NCI-H82 treated with DMSO at 0.1 percent for 48 hours (cell line): ENCODE data around the gene ADSL.

Source experiments
- DNase-seq: peaks from one replicate; lab custom pipeline; 2025; ENCODE audit not compliant: unreplicated experiment; lab: John Stamatoyannopoulos, UW

ADSL gene

DNA sequence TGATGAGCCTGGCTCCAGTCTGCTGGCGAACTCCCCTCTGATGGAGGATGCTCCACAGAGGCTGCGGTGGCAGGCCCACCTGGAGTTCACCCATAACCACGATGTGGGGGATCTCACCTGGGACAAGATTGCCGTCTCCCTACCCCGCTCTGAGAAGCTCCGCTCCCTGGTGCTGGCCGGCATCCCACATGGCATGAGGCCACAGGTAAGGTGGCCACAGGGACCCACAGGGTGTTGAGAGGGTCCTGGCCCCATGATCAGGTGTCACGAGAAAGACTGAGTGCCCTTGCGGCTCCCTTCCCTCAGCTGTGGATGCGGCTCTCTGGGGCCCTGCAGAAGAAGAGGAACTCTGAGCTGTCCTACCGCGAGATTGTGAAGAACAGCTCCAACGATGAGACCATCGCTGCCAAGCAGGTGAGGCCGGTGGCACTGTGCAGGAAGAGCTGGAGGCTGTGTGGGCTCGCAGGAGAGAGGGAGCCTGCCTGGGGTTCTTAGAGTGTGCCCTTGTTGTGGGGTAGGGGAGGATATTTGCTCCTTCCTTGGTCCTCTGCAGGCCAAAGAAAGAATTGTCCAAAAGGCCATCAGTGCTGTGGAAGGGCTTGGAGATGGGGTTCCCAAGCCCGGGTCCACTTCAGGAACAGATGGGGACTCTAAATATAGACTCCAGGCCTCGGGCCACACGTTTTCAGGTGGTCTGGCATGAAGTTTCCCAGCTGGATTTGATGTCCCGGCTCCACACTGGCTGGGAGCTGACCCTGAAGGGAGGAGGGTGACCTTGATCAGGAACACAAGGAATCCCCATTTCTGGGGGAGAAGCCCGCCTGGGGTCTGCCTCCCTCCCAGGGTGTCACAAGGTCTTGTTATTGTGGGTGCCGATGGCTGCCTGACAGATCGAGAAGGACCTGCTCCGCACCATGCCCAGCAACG is 58.2 kb downstream of the ADSL start:
- no peak for DNase-seq

DNA sequence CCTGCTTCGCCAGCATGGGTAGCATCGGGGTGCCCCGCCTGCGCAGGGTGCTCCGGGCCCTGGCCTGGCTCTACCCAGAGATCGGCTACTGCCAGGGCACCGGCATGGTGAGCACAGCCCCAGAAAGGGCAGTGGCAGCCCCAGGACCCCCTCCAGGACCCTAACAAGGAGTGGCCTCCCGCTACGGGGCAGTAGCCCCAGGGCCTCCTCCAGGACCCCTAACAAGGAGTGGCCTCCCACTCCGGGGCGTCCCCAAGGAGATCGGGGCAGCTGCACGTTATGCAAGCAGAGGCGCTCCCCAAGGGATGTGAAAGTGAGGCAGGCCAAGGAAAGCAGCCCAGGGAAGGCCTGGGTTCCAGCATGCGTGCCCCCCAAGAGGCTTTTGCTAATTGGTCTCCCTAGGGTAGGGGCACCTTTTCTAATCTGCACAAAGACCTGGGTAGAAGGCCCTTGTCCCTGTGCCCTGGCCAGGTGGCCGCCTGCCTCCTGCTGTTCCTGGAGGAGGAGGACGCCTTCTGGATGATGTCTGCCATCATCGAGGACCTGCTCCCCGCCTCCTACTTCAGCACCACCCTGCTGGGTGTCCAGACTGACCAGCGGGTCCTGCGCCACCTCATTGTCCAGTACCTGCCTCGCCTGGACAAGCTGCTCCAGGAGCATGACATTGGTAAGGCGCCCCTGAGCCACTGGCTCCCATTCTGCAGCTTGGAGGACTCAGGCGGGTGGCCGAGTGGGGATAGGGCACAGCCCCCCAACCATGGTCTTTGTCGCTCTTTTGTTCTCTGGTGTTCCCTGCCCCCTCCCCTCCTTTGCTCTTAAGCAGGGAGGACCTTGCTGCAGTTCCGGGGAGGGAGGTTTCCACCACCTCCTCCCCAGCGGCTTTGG is 59.1 kb downstream of the ADSL start:
- DNase-seq, result no peak

DNA sequence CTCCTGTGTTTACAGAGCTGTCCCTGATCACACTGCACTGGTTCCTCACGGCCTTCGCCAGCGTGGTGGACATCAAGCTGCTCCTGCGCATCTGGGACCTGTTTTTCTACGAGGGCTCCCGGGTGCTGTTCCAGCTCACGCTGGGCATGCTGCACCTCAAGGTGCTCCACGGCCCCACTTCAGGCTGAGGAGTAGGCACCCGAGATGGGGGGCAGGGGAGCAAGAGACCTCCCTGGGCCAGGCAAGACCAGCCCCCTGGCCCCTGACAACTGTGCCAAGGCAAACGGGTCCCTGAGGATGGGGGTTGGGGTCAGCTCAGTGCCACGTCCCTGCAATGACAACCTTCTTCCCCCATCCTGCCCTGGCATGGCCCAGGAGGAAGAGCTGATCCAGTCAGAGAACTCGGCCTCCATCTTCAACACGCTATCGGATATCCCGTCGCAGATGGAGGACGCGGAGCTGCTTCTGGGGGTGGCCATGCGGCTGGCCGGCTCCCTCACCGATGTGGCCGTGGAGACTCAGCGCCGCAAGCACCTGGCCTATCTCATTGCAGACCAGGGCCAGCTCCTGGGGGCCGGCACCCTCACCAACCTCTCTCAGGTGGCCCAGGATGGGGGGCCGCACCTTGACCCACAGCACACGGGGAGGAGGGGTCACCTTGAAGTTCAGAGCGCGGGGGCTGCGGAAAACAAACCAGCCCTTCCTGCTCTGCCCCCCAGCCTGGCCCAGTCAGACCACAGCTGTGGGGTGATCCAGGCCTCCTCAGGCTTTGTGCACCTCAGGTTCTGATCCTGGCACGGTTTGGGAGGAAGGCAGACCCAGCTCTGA is 60.0 kb downstream of the ADSL start:
- DNase-seq, result no peak

GRCh38 chr22:40407021-40407761 is 60.9 kb downstream of the ADSL start:
- no peak for DNase-seq

DNA sequence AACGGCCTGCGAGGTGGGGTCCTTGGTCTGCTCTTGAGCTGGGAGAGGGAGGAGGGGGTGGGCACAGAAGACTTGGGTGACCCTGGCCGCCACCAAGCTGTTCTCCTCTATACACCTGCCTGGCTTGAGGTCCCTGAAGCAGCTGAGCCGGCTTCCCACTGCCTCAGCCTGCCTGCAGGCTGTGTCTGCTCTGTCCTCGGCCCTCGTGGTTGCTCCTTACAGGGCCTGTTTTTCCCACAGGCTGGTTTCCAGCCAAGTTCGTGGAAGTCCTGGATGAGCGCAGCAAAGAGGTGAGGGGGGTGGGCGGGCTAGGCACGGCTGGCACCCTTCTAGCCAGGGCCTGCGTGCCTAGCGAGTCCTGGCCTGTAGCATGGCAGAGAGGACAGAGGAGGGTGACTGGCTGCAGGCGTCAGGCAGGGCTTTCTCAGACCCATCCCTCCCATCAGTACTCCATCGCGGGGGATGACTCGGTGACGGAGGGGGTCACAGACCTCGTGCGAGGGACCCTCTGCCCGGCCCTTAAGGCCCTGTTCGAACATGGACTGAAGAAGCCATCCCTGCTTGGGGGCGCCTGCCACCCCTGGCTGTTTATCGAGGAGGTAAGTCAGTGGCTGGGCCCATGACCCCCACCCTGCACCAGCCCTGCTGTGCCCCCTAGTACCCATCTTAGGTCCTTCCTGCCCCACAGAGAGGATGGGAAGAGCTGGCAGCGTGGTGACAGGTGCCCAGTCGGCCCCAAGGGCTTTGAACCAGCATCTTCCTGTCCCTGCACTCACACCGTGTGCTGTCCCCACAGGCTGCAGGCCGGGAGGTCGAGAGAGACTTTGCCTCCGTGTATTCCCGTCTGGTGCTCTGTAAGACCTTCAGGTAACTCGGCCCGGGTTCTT is 61.8 kb downstream of the ADSL start:
- no peak for DNase-seq

GRCh38 chr22:40408718-40409612 is 62.7 kb downstream of the ADSL start:
- no peak for DNase-seq

DNA sequence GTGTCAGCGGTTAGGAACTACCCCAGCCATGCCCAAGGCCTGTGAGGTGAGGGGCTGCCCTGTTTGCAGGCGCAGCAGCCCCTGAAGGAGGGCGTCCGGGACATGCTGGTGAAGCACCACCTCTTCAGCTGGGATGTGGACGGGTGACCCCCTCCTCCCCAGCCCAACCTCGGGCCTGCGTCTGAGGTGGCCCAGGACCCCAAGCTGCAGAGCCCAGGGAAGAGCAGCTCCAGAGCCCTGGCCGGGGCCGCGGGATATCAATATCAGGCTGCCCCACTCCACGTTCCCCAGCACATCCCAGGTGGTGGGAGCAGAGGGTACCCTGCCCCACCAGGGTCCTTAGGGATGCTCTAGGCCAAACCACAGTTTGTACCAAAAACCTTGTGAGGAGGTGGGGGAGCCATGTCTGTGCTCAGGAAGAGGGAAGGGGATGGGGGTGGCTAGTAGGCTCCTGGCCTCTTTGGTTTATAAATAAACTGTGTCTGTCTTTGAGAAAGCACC is 63.4 kb downstream of the ADSL start:
- no peak for DNase-seq

GRCh38 chr22:40410272-40410671 is 64.0 kb downstream of the ADSL start:
- no peak for DNase-seq

DNA sequence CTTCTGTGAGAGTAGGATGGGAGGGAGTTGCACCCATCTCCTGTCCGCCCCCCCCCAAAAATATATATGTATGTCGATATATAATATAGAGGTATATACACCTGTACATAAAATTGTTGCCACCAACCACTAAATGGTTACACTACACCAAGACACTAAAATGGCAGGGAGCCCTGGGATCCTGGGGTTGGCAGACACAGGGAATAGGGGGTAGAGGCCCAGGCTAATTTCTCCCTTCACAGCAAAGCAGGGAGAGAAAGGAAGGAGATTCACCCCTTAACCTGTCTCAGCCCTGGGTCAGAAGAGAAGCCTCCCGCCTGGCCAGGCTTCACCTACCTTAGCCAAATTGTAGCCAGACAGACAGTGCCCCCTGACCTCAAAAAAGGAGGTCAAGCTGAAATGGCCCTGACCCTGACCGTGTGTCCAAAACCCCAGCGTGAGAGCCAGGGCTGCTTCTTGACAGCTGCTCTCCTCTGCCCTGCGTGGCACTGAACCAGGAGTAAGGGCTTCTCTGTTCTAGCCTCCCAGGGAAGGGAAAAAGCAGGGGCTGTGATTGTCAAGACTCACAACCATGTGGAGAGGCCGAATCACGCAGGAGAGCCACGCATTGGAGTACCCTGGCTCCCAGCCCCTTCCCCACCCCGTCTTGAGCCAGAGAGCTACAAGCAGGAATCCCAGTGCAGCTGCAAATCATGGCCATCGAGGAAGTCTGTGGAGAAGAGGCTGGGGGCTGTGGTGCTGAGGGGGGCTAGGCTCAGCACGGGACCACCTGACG is 64.6 kb downstream of the ADSL start:
- no peak for DNase-seq

GRCh38 chr22:40411506-40411861 is 65.2 kb downstream of the ADSL start:
- no peak for DNase-seq

DNA sequence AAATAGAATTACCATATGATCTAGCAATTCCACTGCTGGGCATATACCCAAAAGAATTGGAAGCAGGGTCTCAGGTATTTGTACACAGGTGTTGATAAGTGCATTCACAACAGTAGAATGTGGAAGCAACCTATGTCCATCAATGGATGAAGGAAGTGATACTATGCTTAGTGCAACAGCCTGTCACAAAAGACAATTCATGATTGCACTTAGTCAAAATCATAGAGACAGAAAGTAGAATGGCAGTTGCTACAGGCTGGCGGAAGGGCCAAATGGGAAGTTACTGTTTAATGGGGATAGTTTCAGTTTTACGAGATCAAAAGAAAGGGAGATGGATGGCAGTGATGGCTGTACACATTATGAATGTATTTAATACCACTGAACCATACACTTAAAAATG is 66.1 kb downstream of the ADSL start:
- DNase-seq, result no peak

DNA sequence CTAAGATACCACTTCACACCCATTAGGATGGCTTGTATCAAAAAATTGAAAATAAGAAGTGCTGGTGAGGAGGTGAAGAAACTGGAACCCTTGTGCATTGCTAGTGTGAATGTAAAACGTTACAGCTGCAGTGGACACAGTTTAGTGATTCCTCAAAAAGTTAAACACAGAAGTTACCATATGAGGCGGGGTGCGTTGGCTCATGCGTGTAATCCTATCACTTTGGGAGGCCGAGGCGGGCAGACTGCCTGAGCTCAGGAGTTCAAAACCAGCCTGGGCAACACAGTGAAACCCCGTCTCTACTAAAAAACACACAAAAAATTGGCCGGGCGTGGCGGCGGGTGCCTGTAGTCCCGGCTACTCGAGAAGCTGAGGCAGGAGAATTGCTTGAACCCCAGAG is 67.6 kb downstream of the ADSL start:
- no peak for DNase-seq

DNA sequence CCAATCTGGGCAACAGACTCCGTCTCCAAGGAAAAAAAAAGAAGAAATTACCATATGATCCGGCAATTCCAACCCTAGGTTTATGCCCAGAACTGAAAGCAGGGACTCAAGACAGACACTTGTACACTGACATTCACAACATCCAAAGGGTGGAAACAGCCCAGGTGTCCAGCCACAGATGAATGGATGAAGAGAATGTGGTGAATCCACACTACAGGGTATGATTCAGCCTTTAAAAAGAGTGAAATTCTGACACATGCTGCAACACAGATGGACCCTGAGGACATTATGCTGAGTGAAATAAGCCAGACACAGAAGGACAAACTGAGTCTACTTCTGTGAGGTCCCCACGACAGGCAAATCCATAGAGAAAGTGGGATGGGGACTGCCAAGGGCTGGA is 68.0 kb downstream of the ADSL start:
- no peak for DNase-seq

DNA sequence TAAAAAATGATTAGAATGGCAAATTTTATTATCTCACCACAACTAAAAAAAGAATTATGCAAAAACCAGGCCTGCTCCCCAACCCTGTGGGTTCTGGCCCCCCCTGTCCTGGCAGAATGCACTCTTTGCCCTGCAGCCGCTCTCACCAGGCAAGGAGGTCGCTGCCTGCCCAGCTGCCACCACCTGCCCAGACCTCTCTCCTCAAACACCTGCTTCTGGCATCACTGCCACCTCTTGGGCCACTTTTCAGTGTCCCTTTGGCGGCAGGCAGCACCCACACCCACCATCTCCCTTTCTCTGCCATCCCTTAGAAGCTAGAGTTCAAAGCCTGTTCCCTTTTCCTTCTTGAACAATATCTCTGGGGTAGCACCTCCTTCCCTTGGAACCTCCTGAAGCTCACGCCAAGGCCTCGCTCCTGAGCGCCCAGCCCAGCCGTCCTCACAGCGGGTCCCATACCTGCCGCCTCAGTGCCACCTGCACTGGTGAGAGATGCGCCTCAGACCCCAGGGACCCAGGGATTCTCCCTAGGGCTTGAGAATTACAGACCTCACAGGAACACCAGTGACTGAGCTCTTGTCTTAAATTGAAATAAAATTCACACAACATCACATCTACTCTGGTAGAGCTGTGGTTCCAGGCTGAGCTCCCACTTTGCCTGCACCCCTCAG is 68.7 kb downstream of the ADSL start:
- no peak for DNase-seq

DNA sequence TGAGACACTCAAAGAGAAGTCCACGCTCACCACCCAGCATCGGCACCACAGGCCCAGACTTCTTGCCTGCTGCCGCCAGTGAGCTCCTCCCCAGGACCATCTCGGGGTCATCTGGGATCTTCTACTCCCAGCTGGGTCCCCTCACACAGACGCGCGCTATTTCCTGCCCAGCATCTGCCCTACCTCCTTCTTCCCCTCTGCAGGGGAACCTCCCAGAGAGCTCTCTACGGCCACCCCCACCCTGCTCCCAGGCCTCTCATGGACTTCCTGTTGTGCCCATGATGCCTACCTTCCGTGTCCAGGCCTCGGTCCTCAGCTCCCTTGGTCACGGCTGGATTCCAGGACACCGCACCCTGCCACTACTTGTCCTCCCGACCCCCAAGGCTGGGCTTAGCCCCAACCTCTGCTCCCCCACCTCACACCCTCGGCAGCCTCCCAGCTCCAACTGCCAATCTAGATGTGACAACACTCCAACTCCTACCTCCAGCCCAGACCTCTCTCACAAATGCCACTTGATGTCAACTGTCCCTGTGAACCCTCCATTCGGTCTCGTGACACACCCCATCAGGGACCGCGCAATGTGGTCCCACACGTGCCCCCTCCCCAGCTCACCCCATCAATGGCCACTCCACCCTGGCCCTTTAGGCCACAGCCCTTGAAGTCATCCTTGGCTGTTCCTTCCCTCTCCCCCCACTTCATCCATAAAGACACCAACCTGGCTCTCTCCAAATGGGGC is 69.4 kb downstream of the ADSL start:
- DNase-seq, result no peak

- no peak for DNase-seq
These were observed 69.9 kb downstream of the ADSL start for GRCh38 chr22:40416267-40416570.

DNA sequence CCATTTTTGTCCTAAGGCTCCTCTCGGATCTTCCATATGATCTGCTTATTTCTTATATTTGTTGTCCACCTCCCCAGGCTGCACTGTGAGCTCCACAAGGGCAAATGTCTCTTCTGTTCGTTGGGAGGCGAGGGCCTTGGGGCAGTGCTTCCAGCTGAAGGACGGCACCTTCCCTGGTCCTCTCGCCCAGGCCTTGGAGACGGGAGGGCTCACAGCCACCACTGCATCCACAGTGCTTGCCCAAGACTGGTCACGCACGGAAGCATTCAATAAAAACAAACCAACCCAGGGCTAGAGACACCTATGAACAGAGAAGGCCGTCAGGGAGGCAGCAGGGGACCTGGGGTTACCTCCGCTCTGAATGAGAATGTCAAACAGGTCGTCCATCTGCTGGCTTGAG is 70.3 kb downstream of the ADSL start:
- no peak for DNase-seq
